K562 (cell line): ENCODE results near the gene KLK6. TPM values are rescaled to one million over a fixed set of nuclear protein-coding genes. Genes with fewer than 3 reads are reported as not detected.

ENCODE experiments used
- BACH1 ChIP-seq: fragments of 200-800 bp; sonication (Bioruptor generic); IDR thresholded peaks from 2 replicates; pipeline ENCODE4 v1.6.1; 2016; ENCODE audit warnings: missing genetic modification characterization, missing compliant biosample characterization
- CCAR2 ChIP-seq: fragments of 200-400 bp; formaldehyde crosslinking; IDR thresholded peaks from 2 replicates; pipeline ENCODE4 v1.6.1; 2017; ENCODE audit warnings: mild to moderate bottlenecking, low read depth, low read length
- CSDE1 ChIP-seq, 2 experiments: fragments of 450-650 bp; IDR thresholded peaks; 2 replicates each; pipeline ENCODE4 v1.6.1; 2016; ENCODE audit warnings: mild to moderate bottlenecking in 1 of 2
- CTCF ChIP-seq, 3 experiments: IDR thresholded peaks in 2 of 3; conservative IDR thresholded peaks in 1 of 3; 2 replicates each; pipeline ENCODE4 v1.5.1; 2011 to 2012; ENCODE audit warnings: low read length in 3 of 3, mild to moderate bottlenecking in 3 of 3, control low read depth in 2 of 3, improper control_type of control experiment in 1 of 3, inconsistent platforms in 1 of 3, low read depth in 1 of 3, mixed read lengths in 1 of 3, moderate library complexity in 1 of 3; ENCODE audit not compliant: insufficient read depth in 2 of 3
- GABPB2 ChIP-seq: fragments of 250-450 bp; sonication (Bioruptor Pico); conservative IDR thresholded peaks from 2 replicates; pipeline ENCODE4 v1.5.1; 2021; ENCODE audit warnings: mild to moderate bottlenecking
- HNRNPK ChIP-seq: fragments of 200-400 bp; formaldehyde crosslinking; IDR thresholded peaks from one replicate; pipeline ENCODE4 v1.6.1; 2018; ENCODE audit warnings: mild to moderate bottlenecking, low read depth, low read length; ENCODE audit not compliant: poor library complexity, severe bottlenecking
- KAT8 ChIP-seq: fragments of 450-650 bp; IDR thresholded peaks from 2 replicates; pipeline ENCODE4 v1.6.1; 2016; ENCODE audit warnings: low read depth, mild to moderate bottlenecking
- MBD2 ChIP-seq: sonication (generic); IDR thresholded peaks from 2 replicates; pipeline ENCODE4 v1.6.1; 2016; ENCODE audit warnings: low read depth, borderline replicate concordance
- NFYB ChIP-seq: IDR thresholded peaks from 2 replicates; pipeline ENCODE4 v1.6.1; 2011; ENCODE audit warnings: mild to moderate bottlenecking, moderate library complexity; ENCODE audit not compliant: insufficient read length; ENCODE audit errors: extremely low read depth
- PCBP2 ChIP-seq: fragments of 200-400 bp; formaldehyde crosslinking; IDR thresholded peaks from 2 replicates; pipeline ENCODE4 v1.6.1; 2018; ENCODE audit warnings: low read length, low read depth, mild to moderate bottlenecking, moderate library complexity; ENCODE audit not compliant: poor library complexity, severe bottlenecking
- PHB2 ChIP-seq: fragments of 450-650 bp; IDR thresholded peaks from 2 replicates; pipeline ENCODE4 v1.6.1; 2017; ENCODE audit warnings: low read depth
- POLR2AphosphoS5 ChIP-seq: IDR thresholded peaks from 2 replicates; pipeline ENCODE4 v1.6.1; 2011; ENCODE audit warnings: mild to moderate bottlenecking, low read depth, low read length, moderate library complexity; ENCODE audit not compliant: control insufficient read depth, insufficient read depth
- RFX7 ChIP-seq: fragments of 250-450 bp; sonication (Bioruptor Pico); IDR thresholded peaks from 2 replicates; pipeline ENCODE4 v1.5.1; 2021; ENCODE audit warnings: mild to moderate bottlenecking
- SIN3B ChIP-seq: fragments of 450-650 bp; IDR thresholded peaks from 2 replicates; pipeline ENCODE4 v1.6.1; 2017; ENCODE audit warnings: low read depth, mild to moderate bottlenecking, moderate library complexity
- SRSF3 ChIP-seq: fragments of 200-400 bp; formaldehyde crosslinking; IDR thresholded peaks from 2 replicates; pipeline ENCODE4 v1.6.1; 2016; ENCODE audit warnings: mild to moderate bottlenecking, low read length, moderate library complexity; ENCODE audit not compliant: insufficient read depth
- TCF7L2 ChIP-seq: fragments of 150-350 bp; IDR thresholded peaks from 2 replicates; pipeline ENCODE4 v1.6.1; 2016; ENCODE audit warnings: low read depth, mild to moderate bottlenecking, low read length, moderate library complexity
- ZC3H4 ChIP-seq: sonication (generic); formaldehyde crosslinking; IDR thresholded peaks from 2 replicates; pipeline ENCODE4 v1.9.0; 2021; ENCODE audit warnings: missing genetic modification reagents, borderline replicate concordance
- ZFX ChIP-seq: sonication (generic); formaldehyde crosslinking; IDR thresholded peaks from 2 replicates; pipeline ENCODE4 v1.8.0; 2022; ENCODE audit warnings: mild to moderate bottlenecking, missing genetic modification reagents, moderate library complexity
- ZNF12 ChIP-seq: sonication (generic); formaldehyde crosslinking; IDR thresholded peaks from 2 replicates; pipeline ENCODE4 v1.4.0; 2020; ENCODE audit warnings: mild to moderate bottlenecking, missing genetic modification reagents
- ZNF274 ChIP-seq: IDR thresholded peaks from 2 replicates; pipeline ENCODE4 v1.6.1; 2011; ENCODE audit warnings: low read depth, mild to moderate bottlenecking, low read length, moderate library complexity, borderline replicate concordance
- ZNF3 ChIP-seq: fragments of 250-450 bp; sonication (Bioruptor Pico); IDR thresholded peaks from 2 replicates; pipeline ENCODE4 v1.5.0; 2021; ENCODE audit warnings: mild to moderate bottlenecking, moderate library complexity
- ZNF584 ChIP-seq: fragments of 200-800 bp; sonication (Bioruptor generic); IDR thresholded peaks from 2 replicates; pipeline ENCODE4 v1.6.1; 2016; ENCODE audit warnings: low read depth, mild to moderate bottlenecking, missing genetic modification characterization, missing compliant biosample characterization
- polyA plus RNA-seq, 8 experiments: library from polyadenylated mRNA; depleted of rRNA in 4 of 8; stranded (reverse) in 5 of 8; unstranded in 3 of 8; fragments of >200 nt; fragmentation: Nextera tagmentation in 2 of 8; fragmentation: Illumina TruSeq in 1 of 8; extraction: Ambion mirVana in 2 of 8; extraction: Trizol in 1 of 8; gene quantifications; 2 replicates each; pipeline versions ENCODE4 v1.2.1 to v1.2.3, GENCODE V29; 2011 to 2014; ENCODE audit warnings: inconsistent platforms in 1 of 8, missing spikeins in 1 of 8
- total RNA-seq, 7 experiments: library from RNA; depleted of rRNA in 6 of 7; stranded (reverse); fragments of >200 nt in 6 of 7; fragmentation: Illumina TruSeq in 2 of 7; extraction: Trizol in 2 of 7; gene quantifications; 2 replicates each; pipeline versions ENCODE4 v1.2.1 to v1.2.3, GENCODE V29; 2011 to 2021; ENCODE audit warnings: low replicate concordance in 1 of 7
- TF ChIP-seq, protein P1 (sequence below): fragments of 450-650 bp; IDR thresholded peaks from 2 replicates; pipeline ENCODE4 v1.6.1; 2016; ENCODE audit warnings: mild to moderate bottlenecking
- TF ChIP-seq, protein P2 (sequence below): sonication (generic); formaldehyde crosslinking; IDR thresholded peaks from 2 replicates; pipeline ENCODE4 v1.9.0; 2022; ENCODE audit warnings: mild to moderate bottlenecking, missing genetic modification reagents
- TF ChIP-seq, protein P3 (sequence below): IDR thresholded peaks from 2 replicates; pipeline ENCODE4 v1.6.1; 2011; ENCODE audit not compliant: insufficient read length; ENCODE audit errors: extremely low read depth

The KLK6 gene
- total and polyA plus RNA-seq, 9 of the 15 experiments (the other 6 are each of a cell fraction or from before 2014, with no cell fraction given) = not detected

DNA sequence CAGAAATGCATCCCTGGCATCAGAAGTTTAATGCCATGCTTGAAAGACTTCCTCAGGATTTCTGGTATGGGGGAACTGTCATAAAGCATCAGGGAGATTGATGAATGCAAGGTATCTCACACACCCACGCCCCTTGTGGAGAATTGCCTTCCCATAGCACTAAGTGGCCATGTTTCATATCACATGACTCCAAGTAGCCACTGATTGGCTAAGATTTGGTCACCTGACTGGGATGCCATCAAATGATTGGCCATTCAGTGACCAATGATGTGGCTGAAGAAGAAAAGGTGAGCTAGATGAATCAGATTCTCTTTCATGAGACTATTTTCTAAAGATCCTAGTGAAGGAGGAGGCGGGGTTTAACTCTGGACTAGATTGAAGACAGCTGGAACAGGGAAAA lies 24.7 kb upstream of the KLK6 start (continued):
- TF ChIP-seq ZNF3 (CRISPR knock-in tag) (no peak), HNRNPK (no peak), BACH1 (no peak), SRSF3 (no peak), PHB2 (no peak), GABPB2 (CRISPR knock-in tag) (no peak), KAT8 (no peak), ZFX (CRISPR knock-in tag) (no peak), PCBP2 (no peak), SIN3B (0 out of 2 replicates have a peak, but pooled peaks have one; percentile 12), ZNF12 (no peak), CSDE1 (IDR thresholded peaks at IDR 0.05) (no peak), CTCF (IDR thresholded peaks at IDR 0.05 in 2 of 3, conservative IDR thresholded peaks at IDR 0.05 in 1 of 3; ENCODE audit: insufficient read depth in 2 of 3, low read depth in 1 of 3, low read length in 3 of 3) (no peak), ZNF274 (no peak), RFX7 (no peak), ZC3H4 (CRISPR knock-in tag) (no peak), TCF7L2 (no peak), NFYB (peak; percentile 69), ZNF584 (CRISPR knock-in tag) (no peak), MBD2 (peak; percentile 52; the same call in 1 of the 2 replicates), POLR2AphosphoS5 (no peak), CCAR2 (no peak)
- TF ChIP-seq, protein P1, sequence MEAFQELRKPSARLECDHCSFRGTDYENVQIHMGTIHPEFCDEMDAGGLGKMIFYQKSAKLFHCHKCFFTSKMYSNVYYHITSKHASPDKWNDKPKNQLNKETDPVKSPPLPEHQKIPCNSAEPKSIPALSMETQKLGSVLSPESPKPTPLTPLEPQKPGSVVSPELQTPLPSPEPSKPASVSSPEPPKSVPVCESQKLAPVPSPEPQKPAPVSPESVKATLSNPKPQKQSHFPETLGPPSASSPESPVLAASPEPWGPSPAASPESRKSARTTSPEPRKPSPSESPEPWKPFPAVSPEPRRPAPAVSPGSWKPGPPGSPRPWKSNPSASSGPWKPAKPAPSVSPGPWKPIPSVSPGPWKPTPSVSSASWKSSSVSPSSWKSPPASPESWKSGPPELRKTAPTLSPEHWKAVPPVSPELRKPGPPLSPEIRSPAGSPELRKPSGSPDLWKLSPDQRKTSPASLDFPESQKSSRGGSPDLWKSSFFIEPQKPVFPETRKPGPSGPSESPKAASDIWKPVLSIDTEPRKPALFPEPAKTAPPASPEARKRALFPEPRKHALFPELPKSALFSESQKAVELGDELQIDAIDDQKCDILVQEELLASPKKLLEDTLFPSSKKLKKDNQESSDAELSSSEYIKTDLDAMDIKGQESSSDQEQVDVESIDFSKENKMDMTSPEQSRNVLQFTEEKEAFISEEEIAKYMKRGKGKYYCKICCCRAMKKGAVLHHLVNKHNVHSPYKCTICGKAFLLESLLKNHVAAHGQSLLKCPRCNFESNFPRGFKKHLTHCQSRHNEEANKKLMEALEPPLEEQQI = no peak
- TF ChIP-seq, protein P2, sequence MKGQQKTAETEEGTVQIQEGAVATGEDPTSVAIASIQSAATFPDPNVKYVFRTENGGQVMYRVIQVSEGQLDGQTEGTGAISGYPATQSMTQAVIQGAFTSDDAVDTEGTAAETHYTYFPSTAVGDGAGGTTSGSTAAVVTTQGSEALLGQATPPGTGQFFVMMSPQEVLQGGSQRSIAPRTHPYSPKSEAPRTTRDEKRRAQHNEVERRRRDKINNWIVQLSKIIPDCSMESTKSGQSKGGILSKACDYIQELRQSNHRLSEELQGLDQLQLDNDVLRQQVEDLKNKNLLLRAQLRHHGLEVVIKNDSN (CRISPR knock-in tag) = peak; percentile 94
- TF ChIP-seq, protein P3, sequence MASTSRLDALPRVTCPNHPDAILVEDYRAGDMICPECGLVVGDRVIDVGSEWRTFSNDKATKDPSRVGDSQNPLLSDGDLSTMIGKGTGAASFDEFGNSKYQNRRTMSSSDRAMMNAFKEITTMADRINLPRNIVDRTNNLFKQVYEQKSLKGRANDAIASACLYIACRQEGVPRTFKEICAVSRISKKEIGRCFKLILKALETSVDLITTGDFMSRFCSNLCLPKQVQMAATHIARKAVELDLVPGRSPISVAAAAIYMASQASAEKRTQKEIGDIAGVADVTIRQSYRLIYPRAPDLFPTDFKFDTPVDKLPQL = no peak
